Body of pancreas (tissue), 4 donors: ENCODE data around the gene GPR158. TPM values are rescaled to one million over a fixed set of nuclear protein-coding genes. Genes with fewer than 3 reads are reported as not detected.

Experiments
- ATAC-seq: fragments of 150-250 bp; one replicate; pipeline ENCODE4 v1.9.1; 2016
- DNase-seq, 4 donors: peaks; one replicate each; pipeline ENCODE4 v3.0.0-alpha.2; 2019
- H3K27ac ChIP-seq, 4 donors: fragments of 200-600 bp; sonication (generic); 1 replicate in 3 of 4; 2 replicates in 1 of 4; pipeline versions ENCODE4 v1.5.1 to v1.6.1; 2016 to 2019; ENCODE audit warnings: mild to moderate bottlenecking in 1 of 4, mixed read lengths in 1 of 4, moderate library complexity in 1 of 4
- H3K27me3 ChIP-seq, 2 donors: fragments of 200-600 bp; sonication (generic); one replicate each; pipeline ENCODE4 v1.6.0; 2016; ENCODE audit warnings: mild to moderate bottlenecking in 1 of 2
- H3K36me3 ChIP-seq, 2 donors: fragments of 200-600 bp; sonication (generic); replicated peaks in 1 of 2; 2 replicates each; pipeline ENCODE4 v1.5.1; 2016; ENCODE audit warnings: low read depth in 2 of 2; ENCODE audit not compliant: insufficient read depth in 1 of 2
- H3K4me1 ChIP-seq: fragments of 200-600 bp; sonication (generic); one replicate; pipeline ENCODE4 v1.6.0; 2016
- H3K4me3 ChIP-seq, 2 donors: fragments of 200-600 bp; sonication (generic); 1 replicate in 1 of 2; 2 replicates in 1 of 2; pipeline ENCODE4 v1.5.1; 2016 to 2019
- H3K9me3 ChIP-seq, 3 donors: fragments of 200-600 bp; sonication (generic); 1 replicate in 2 of 3; 2 replicates in 1 of 3; pipeline ENCODE4 v1.5.1; 2016
- POLR2A ChIP-seq, 3 donors: fragments of 450-650 bp; IDR thresholded peaks; one replicate each; pipeline ENCODE4 v1.6.1; 2016; ENCODE audit warnings: antibody characterized with exemption in 3 of 3, mild to moderate bottlenecking in 2 of 3
- whole genome bisulfite sequencing, 2 donors: methylation state at CpG; one replicate each; pipeline ENCODE4 v1.1.5; 2017; 5-methylcytosine and 5-hydroxymethylcytosine counted together
- intact Hi-C: fragments of 100-400 bp; cut with DNase I; formaldehyde crosslinking; loops from one replicate; pipeline ENCODE4 v1.15.1; 2023
- total RNA-seq, 2 donors: library from RNA; depleted of rRNA; stranded (reverse); fragments of >200 nt; gene quantifications; one replicate each; pipeline ENCODE4 v1.1.0, GENCODE V29; 2016
- TF ChIP-seq, protein P1 (sequence below), 7 experiments: fragments of 450-650 bp in 4 of 7; fragments of 200-600 bp in 3 of 7; sonication (generic) in 3 of 7; IDR thresholded peaks; one replicate each; pipeline ENCODE4 v1.5.1; 2016 to 2019; ENCODE audit warnings: antibody characterized with exemption in 7 of 7

Gene GPR158
- total RNA-seq, 2 donors from 2014 or later, result 0.52 TPM; not detected in 1

DNA sequence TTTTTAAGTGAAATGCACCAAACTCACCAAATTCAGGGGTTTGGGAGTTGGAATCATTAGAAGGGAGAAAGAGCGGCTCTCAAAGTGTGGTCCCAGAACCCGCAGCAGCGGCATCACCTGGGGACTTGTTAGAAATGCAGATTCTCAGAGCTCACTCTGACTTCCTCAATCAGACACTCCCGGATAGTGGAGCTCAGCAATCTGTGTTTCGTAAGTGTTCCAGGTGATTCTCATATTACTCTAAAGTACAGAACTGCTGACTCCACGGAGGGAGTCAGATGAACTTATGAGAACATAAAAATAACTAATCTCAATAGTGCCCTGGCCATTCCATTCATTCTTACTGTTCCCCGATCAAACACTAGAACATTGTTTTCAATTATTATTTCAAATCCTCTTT lies 400.5 kb downstream of the GPR158 start:
- H3K4me3 ChIP-seq, result no peak overlapping the region
- H3K9me3 ChIP-seq, result no peaks in the 10 kb centered on the region
- no peaks in the 10 kb centered on the region for H3K4me1 ChIP-seq
- H3K27ac ChIP-seq, result no peak overlapping the region
- DNase-seq, result no peak
- no peaks in the 10 kb centered on the region for H3K27me3 ChIP-seq
- TF ChIP-seq, protein P1, sequence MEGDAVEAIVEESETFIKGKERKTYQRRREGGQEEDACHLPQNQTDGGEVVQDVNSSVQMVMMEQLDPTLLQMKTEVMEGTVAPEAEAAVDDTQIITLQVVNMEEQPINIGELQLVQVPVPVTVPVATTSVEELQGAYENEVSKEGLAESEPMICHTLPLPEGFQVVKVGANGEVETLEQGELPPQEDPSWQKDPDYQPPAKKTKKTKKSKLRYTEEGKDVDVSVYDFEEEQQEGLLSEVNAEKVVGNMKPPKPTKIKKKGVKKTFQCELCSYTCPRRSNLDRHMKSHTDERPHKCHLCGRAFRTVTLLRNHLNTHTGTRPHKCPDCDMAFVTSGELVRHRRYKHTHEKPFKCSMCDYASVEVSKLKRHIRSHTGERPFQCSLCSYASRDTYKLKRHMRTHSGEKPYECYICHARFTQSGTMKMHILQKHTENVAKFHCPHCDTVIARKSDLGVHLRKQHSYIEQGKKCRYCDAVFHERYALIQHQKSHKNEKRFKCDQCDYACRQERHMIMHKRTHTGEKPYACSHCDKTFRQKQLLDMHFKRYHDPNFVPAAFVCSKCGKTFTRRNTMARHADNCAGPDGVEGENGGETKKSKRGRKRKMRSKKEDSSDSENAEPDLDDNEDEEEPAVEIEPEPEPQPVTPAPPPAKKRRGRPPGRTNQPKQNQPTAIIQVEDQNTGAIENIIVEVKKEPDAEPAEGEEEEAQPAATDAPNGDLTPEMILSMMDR (IDR thresholded peaks at IDR 0.05), result no peak
- no peak for TF ChIP-seq POLR2A (IDR thresholded peaks at IDR 0.05)
- WGBS, 2 donors, result 49 to 55% methylated on average over 7 of the region's 7 CpGs
- intact Hi-C loops, result no loop called here
- no peaks in the 10 kb centered on the region for H3K36me3 ChIP-seq
- no peak for ATAC-seq

DNA sequence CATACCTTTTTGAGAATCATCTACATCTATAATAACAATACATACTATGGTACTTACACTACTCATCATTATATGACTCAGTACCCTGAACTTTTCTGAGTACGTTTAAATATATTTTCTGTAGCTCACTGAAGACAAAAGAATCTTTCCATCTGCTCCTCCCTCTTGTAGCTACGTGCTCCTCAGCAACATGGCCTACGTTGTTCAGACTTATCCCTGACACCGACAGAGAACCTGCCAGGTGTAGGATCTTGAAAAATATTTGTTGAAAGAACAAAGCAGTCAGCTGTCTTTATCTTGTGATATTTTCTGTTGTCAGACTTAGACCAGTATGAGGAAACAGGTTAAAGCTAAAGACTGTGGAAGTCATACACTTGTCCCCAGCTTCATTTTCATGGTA lies 403.3 kb downstream of the GPR158 start:
- DNase-seq (no peak), ATAC-seq (no peak)
- no peak overlapping the region for H3K27ac ChIP-seq
- TF ChIP-seq, protein P1 (IDR thresholded peaks at IDR 0.05), result no peak
- TF ChIP-seq POLR2A (IDR thresholded peaks at IDR 0.05), result no peak
- intact Hi-C loops, result no loop called here
- no peak overlapping the region for H3K4me3 ChIP-seq
- WGBS, 2 donors, result 32 to 37% methylated on average over 4 of the region's 4 CpGs
- H3K9me3 ChIP-seq, result no peaks in the 10 kb centered on the region
- H3K36me3 ChIP-seq, result no peaks in the 10 kb centered on the region
- no peaks in the 10 kb centered on the region for H3K4me1 ChIP-seq
- no peaks in the 10 kb centered on the region for H3K27me3 ChIP-seq

DNA sequence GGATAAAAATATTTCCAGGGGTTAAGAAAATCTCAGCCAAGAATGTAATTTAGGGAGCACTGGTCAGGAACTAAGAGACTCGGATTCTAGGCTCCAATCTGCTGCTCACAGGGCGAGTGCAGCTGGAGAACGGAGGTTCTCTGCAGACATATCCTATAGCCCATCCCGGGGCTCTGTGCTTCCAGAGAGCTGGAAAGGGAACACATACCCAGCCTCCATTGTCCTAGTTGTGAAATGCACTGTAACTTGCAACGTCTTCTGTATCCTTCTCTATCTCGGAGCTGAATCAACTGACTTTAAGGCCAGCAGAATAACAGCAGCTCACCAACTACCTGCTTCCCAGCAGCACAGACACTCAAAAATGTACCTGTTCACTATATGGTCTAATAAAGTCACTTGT lies 408.2 kb downstream of the GPR158 start:
- Histone ChIP-seq H3K4me3 (no peak overlapping the region), H3K27ac (no peak overlapping the region), H3K36me3 (no peaks in the 10 kb centered on the region), H3K27me3 (no peaks in the 10 kb centered on the region), H3K4me1 (no peaks in the 10 kb centered on the region), H3K9me3 (no peaks in the 10 kb centered on the region)
- intact Hi-C loops, result no loop called here
- 37 to 55% methylated on average over 6 of the region's 6 CpGs for WGBS, 2 donors
- TF ChIP-seq POLR2A (IDR thresholded peaks at IDR 0.05), result no peak
- TF ChIP-seq, protein P1 (IDR thresholded peaks at IDR 0.05), result no peak
- ATAC-seq (no peak), DNase-seq (no peak)

DNA sequence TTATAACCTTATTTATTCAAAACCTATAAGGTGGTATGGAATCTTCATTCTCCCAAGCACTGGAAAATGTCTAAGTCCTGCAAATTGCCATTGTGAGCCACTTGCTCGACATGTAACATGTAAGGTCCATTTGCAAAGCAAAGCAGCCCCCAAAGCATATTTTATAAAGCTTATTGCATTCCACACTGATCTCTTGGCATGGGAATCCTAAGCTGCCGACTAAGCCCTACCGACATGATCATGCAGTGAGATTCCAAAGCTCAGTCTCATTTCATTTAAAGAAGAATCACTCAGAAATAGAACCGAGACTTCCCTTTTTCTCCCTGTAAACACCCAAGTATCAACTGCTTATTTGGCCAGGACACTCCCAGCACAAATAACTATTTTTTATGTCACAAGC lies 425.9 kb downstream of the GPR158 start:
- no peak overlapping the region for H3K27ac ChIP-seq
- H3K9me3 ChIP-seq, result no peaks in the 10 kb centered on the region
- TF ChIP-seq, protein P1 (IDR thresholded peaks at IDR 0.05), result no peak
- no peak for TF ChIP-seq POLR2A (IDR thresholded peaks at IDR 0.05)
- intact Hi-C loops, result no loop called here
- H3K36me3 ChIP-seq, result no peaks in the 10 kb centered on the region
- no peak overlapping the region for H3K4me3 ChIP-seq
- DNase-seq (no peak), ATAC-seq (no peak)
- no peaks in the 10 kb centered on the region for H3K27me3 ChIP-seq
- H3K4me1 ChIP-seq, result no peaks in the 10 kb centered on the region
- WGBS, 2 donors, result 46 to 48% methylated on average over 4 of the region's 4 CpGs

DNA sequence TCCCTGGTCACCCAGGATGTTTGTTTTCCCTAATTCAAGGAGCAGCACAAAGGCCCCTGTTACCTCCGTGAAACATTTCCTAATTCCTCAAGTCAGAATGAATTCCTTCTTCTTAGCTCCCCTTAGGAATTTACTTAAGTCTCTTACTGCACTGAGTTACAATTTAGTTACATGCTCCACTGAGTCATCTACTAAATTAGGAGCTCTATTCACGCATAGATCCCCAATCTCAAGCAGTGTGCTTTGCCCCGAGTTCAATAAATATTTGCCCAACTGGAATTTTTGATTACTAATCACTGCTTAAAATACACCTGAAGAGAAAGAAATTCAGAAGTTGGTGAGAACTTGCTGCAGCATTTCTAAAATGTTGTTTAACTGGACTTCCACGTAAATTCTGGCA lies 429.8 kb downstream of the GPR158 start:
- Histone ChIP-seq H3K9me3 (no peaks in the 10 kb centered on the region), H3K4me3 (no peak overlapping the region), H3K4me1 (no peaks in the 10 kb centered on the region), H3K36me3 (no peaks in the 10 kb centered on the region), H3K27ac (no peak overlapping the region), H3K27me3 (no peaks in the 10 kb centered on the region)
- DNase-seq, result no peak
- no peak for ATAC-seq
- intact Hi-C loops, result no loop called here
- WGBS, 2 donors, result 13 to 14% methylated on average over 4 of the region's 4 CpGs
- TF ChIP-seq, protein P1 (IDR thresholded peaks at IDR 0.05), result no peak
- TF ChIP-seq POLR2A (IDR thresholded peaks at IDR 0.05), result no peak
